Measurements from ENCODE around the gene RAD51B. TPM values are rescaled to one million over a fixed set of nuclear protein-coding genes. Genes with fewer than 3 reads are reported as not detected.
"Not testable (repeated sequence)": the region's sequence is repeated elsewhere in the genome, so short reads cannot be mapped to it uniquely, and the experiment has no call there.

RAD51B gene
- total RNA-seq, 3 donors from 2014 or later = 10.6 to 77.6 (median 33.8) TPM

DNA sequence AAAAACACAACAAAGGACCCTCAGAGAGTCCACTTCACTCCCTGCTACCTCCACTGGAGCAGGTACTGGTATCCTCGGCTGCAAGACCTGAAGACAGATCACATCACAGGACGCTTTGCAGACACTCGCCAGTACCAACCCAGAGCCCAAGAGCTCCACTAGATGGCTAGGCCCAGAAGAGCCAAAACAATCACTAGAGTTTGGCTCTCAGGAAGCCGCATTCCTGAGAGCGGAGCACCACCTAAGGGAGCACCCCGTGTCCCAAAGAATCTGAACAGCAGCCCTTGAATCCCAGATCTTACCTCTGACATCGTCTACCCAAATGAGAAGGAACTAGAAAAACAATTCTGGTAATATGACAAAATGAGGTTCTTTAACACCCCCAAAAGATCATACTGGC, 399.8 kb downstream of the RAD51B start:
- H3K27me3 ChIP-seq = no peaks in the 10 kb centered on the region
- H3K27ac ChIP-seq = no peak overlapping the region
- no peak for DNase-seq (ENCODE audit: low spot score in 2 of 2)
- H3K4me1 ChIP-seq = no peaks in the 10 kb centered on the region
- no peaks in the 10 kb centered on the region for H3K36me3 ChIP-seq
- intact Hi-C loops (cut with DNase I; ENCODE audit: low total_unique reads) = no loop called here
- H3K9me3 ChIP-seq = no peaks in the 10 kb centered on the region
- TF ChIP-seq POLR2AphosphoS5 (IDR thresholded peaks at IDR 0.05) (no peak), POLR2A (IDR thresholded peaks at IDR 0.05) (no peak)
- TF ChIP-seq, protein P1, sequence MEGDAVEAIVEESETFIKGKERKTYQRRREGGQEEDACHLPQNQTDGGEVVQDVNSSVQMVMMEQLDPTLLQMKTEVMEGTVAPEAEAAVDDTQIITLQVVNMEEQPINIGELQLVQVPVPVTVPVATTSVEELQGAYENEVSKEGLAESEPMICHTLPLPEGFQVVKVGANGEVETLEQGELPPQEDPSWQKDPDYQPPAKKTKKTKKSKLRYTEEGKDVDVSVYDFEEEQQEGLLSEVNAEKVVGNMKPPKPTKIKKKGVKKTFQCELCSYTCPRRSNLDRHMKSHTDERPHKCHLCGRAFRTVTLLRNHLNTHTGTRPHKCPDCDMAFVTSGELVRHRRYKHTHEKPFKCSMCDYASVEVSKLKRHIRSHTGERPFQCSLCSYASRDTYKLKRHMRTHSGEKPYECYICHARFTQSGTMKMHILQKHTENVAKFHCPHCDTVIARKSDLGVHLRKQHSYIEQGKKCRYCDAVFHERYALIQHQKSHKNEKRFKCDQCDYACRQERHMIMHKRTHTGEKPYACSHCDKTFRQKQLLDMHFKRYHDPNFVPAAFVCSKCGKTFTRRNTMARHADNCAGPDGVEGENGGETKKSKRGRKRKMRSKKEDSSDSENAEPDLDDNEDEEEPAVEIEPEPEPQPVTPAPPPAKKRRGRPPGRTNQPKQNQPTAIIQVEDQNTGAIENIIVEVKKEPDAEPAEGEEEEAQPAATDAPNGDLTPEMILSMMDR (IDR thresholded peaks at IDR 0.05) = no peak
- no peak overlapping the region for H3K4me3 ChIP-seq

DNA sequence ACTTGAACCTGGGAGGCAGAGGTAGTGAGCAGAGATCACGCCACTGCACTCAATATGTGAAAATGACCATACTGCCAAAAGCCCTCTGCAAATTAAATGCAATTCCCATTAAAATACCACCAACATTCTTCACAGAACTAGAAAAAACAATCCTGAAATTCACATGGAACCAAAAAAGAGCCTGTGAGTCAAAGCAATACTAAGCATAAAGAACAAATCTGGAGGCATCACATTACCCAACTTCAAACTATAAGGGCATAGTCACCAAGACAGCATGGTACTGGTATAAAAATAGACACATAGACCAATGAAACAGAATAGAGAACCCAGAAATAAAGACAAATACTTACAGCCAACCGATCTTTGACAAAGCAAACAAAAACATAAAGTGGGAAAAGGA, 401.5 kb downstream of the RAD51B start:
- H3K4me1 ChIP-seq; intact Hi-C loops (cut with DNase I; ENCODE audit: low total_unique reads); H3K9me3 ChIP-seq; DNase-seq (ENCODE audit: low spot score in 2 of 2); H3K4me3 ChIP-seq; H3K36me3 ChIP-seq; H3K27ac ChIP-seq; H3K27me3 ChIP-seq: not testable (repeated sequence)

DNA sequence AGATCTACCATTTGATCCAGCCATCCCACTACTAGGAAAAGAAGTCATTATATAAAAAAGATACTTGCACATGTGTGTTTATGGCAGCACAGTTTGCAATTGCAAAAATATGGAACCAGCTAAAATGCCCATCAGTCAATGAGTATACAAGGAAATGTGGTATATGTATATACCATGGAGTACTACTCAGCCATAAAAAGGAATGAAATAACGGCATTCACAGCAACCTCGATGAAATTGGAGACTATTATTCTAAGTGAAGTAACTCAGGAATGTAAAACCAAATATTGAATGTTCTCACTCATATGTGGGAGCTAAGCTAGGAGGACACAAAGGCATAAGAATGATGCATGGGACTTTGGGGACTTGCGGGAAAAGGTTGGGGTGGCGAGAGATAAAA, 402.6 kb downstream of the RAD51B start:
- intact Hi-C loops (cut with DNase I; ENCODE audit: low total_unique reads) = no loop called here
- TF ChIP-seq, protein P1 (IDR thresholded peaks at IDR 0.05) = no peak
- TF ChIP-seq POLR2AphosphoS5 (IDR thresholded peaks at IDR 0.05) (no peak), POLR2A (IDR thresholded peaks at IDR 0.05) (no peak)
- no peaks in the 10 kb centered on the region for H3K4me1 ChIP-seq
- H3K9me3 ChIP-seq = no peaks in the 10 kb centered on the region
- no peaks in the 10 kb centered on the region for H3K36me3 ChIP-seq
- no peak overlapping the region for H3K27ac ChIP-seq
- H3K4me3 ChIP-seq = no peak overlapping the region
- no peak for DNase-seq (ENCODE audit: low spot score in 2 of 2)
- no peaks in the 10 kb centered on the region for H3K27me3 ChIP-seq

DNA sequence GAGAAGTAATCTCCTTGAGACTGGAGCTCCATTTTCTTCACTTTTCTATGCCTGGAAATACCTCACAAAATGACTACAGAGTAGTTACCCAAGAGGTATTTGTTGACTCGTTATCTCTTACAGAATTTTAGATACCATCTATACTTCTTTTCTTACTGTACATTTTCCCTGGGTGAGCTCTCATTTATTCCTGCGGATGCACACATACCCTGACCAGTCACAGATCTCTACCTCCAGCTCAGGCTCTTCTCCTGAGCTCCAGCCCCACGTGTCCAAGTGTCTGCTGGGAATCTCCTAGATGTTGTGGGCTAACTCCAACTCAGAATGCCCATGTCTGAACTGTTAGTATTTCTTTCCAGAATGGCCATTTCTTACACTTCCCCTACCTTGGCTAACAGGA, 403.1 kb downstream of the RAD51B start:
- Histone ChIP-seq H3K27ac (no peak overlapping the region), H3K4me3 (no peak overlapping the region), H3K4me1 (no peaks in the 10 kb centered on the region), H3K9me3 (no peaks in the 10 kb centered on the region), H3K36me3 (no peaks in the 10 kb centered on the region), H3K27me3 (no peaks in the 10 kb centered on the region)
- no peak for TF ChIP-seq POLR2AphosphoS5 (IDR thresholded peaks at IDR 0.05)
- TF ChIP-seq POLR2A (IDR thresholded peaks at IDR 0.05) = no peak
- TF ChIP-seq, protein P1 (IDR thresholded peaks at IDR 0.05) = no peak
- DNase-seq (ENCODE audit: low spot score in 2 of 2) = no peak
- intact Hi-C loops (cut with DNase I; ENCODE audit: low total_unique reads) = no loop called here

DNA sequence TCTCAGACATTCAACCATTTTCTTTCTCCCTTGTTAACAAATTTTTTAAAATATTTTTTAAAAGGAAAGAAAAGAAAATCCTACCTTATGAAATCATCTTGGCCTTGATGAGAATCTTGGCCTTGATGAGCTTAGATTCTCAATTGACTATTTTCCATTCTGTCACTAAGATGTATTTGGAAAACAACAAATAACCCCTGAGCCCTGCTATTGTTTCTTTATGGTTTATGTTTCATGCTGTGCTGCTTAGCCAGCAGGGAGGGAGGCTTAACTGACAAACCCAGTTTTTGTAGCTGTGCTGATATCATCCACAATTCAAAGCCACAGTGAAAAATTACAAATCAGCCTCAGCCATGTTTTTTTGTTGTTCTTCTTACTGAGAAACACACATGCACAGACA, 404.1 kb downstream of the RAD51B start:
- no peak for DNase-seq (ENCODE audit: low spot score in 2 of 2)
- H3K9me3 ChIP-seq = no peaks in the 10 kb centered on the region
- H3K27me3 ChIP-seq = no peaks in the 10 kb centered on the region
- H3K4me1 ChIP-seq = no peaks in the 10 kb centered on the region
- intact Hi-C loops (cut with DNase I; ENCODE audit: low total_unique reads) = no loop called here
- no peaks in the 10 kb centered on the region for H3K36me3 ChIP-seq
- no peak for TF ChIP-seq POLR2A (IDR thresholded peaks at IDR 0.05)
- no peak for TF ChIP-seq POLR2AphosphoS5 (IDR thresholded peaks at IDR 0.05)
- TF ChIP-seq, protein P1 (IDR thresholded peaks at IDR 0.05) = no peak
- no peak overlapping the region for H3K4me3 ChIP-seq
- no peak overlapping the region for H3K27ac ChIP-seq

DNA sequence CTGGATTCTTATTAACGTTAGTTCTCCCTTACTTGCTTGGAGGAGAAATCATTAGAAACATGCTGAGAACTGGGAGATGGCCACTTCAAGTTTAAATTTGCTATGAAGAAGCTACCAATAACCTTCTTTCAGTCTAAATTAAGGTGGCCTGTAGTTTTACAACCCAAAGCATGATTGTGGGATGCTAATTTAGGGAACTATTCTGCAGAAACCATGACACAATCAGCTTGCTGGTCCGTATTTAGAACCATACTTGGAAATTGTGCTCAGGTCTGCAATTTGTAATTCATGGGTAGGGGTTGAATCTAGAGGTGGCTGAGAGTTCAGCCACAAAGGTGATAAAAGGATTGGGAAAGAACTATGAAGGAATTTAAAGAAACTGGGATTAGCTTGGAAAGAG, 405.7 kb downstream of the RAD51B start:
- H3K27ac ChIP-seq = no peak overlapping the region
- intact Hi-C loops (cut with DNase I; ENCODE audit: low total_unique reads) = no loop called here
- H3K4me1 ChIP-seq = no peaks in the 10 kb centered on the region
- no peaks in the 10 kb centered on the region for H3K27me3 ChIP-seq
- H3K36me3 ChIP-seq = no peaks in the 10 kb centered on the region
- DNase-seq (ENCODE audit: low spot score in 2 of 2) = no peak
- no peak for TF ChIP-seq POLR2AphosphoS5 (IDR thresholded peaks at IDR 0.05)
- TF ChIP-seq POLR2A (IDR thresholded peaks at IDR 0.05) = no peak
- TF ChIP-seq, protein P1 (IDR thresholded peaks at IDR 0.05) = no peak
- no peaks in the 10 kb centered on the region for H3K9me3 ChIP-seq
- no peak overlapping the region for H3K4me3 ChIP-seq
